HG03064 (cell line): ENCODE measurements around the gene TRMT61B.

Experiments used
- ATAC-seq: cut with Tn5 transposase; IDR thresholded peaks from one replicate; pipeline ENCODE4 v1.9.1; 2021; ENCODE audit warnings: low read depth; ENCODE audit not compliant: unreplicated experiment

Gene TRMT61B

DNA sequence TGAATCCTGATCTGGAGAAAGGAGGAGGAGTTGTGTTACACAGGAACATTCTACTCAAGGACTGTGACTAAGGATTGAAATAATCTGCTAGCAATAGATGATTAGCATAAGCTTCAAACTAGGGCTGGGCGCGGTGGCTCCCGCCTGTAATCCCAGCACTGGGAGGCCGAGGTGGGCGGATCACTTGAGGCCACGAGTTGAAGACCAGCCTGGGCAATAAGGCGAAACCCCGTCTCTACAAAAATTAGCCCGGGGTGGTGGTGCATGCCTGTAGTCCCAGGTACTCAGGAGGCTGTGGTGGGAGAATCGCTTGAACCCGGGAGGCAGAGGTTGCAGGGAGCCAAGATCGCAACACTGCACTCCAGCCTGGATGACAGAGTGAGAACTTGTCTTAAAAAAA, 1.5 kb downstream of the TRMT61B start:
- ATAC-seq = no peak

DNA sequence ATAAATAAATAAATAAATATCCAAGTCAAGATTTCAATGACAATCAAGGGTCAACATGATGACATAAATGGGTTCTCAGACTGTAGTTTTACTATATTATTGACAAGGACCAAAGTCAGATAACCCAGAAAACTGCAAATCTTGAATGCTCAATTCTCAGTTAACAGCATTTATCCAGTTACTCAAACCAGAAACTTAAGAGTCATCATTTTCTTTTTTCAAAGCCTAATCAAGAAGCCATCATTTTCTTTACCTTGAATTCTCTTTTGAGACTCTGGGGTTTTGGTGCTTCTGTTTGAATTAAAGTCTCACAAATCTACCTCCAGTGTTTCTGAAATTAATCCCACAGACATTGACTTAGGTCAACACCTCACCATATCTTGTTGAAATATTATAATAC, 14.1 kb downstream of the TRMT61B start:
- ATAC-seq = no peak

DNA sequence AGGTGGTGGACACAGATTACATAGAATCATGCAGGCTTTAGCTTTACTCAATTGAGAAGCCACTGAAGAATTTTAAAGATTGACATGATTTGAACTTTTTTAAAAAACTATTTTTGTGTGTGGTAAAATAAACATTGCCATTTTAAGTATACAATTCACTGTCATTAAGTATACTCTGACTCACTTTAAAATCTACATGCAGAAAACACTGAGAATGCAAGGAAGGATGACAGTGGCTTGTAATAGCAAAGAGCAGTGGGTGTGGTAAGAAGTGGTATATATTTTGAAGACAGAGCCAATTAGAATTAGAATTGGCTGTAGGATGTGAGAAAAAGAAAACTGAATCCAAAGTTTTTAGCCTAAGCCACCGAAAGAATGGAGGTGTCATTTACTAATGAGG, 14.9 kb downstream of the TRMT61B start:
- ATAC-seq = no peak

DNA sequence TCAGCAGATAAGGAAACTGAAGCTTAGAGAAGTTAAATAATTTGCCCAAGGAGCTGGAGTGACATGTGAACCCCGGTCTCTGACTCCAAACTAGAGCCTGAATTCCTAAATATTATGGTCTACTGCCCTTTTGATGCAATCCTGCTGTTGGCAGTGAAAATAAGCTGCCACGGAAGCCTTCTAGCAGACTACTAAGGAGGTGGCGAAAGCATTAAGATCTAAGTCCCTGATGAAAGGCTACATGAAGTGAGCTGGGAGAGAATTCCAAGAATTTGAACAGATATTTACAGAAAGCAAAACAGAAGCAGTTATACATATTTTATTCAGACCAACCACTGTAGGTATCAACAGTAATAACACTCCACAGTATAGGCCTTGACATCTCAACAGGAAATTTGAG, 28.1 kb downstream of the TRMT61B start:
- no peak for ATAC-seq

DNA sequence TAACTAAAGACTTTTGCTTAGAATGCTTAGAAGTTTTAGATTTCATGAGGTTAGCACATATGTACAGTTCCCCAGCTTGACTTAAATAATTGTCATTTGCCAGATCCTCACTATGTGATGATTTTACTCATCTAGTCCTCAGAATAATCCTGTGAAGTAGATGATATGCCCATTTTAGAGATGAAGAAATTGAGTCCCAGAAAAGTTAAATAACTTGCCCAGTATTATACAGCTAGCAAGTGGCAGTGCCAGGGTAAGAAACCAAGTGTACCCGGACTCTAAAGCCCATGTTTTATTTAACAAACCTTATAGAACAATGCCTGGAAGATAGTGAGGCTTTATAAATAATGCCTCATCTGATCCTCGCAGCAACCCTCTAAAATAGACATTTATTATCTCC, 31.1 kb downstream of the TRMT61B start:
- no peak for ATAC-seq

DNA sequence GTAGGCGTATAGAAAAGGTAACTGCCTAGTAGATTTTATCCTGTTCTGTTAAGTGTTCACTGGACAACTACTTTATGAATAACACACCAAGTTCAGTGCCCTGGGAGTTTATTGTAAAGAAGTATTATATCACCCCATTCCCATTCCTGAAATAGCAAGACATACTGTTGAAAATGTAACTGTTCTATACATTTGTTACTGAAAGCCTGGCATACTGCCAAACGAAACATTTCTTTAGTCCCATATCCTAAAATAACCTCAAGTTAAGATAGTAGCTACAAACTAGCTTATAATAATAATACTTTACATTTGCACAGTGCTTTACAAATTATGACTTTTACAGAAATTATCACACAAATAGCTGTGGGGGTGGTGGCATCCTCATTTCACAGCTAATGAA, 34.3 kb downstream of the TRMT61B start:
- no peak for ATAC-seq

DNA sequence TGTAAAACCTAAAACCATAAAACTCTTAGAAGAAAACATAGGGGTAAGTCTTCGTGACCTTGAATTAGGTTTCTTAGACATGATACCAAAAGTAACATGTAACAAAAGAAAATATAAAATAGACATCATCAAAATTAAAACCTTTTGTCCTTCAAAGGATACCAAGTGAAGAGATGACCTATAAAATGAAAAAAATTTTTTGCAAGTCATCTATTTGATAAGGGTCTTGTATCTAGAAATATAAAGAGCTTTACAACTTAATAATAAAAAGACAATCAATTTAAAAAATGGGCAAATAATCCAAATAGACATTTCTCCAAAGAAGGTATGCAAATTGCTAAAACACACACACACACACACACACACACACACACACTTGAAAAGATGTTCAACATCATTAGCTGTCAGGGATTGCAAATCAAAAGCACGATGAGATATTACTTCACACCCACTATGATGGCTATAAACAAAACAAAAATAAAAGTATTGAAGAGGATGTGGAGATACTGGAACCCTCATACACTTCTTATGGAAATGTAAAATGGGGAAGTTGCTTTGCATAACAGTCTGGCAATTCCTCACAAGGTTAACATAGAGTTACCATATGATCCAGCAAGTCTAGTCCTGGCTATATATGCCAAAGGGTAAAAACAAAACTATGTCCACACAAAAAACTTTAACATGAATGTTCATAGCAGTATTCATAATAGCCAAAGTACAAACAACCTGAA, 36.2 kb downstream of the TRMT61B start:
- no peak for ATAC-seq

DNA sequence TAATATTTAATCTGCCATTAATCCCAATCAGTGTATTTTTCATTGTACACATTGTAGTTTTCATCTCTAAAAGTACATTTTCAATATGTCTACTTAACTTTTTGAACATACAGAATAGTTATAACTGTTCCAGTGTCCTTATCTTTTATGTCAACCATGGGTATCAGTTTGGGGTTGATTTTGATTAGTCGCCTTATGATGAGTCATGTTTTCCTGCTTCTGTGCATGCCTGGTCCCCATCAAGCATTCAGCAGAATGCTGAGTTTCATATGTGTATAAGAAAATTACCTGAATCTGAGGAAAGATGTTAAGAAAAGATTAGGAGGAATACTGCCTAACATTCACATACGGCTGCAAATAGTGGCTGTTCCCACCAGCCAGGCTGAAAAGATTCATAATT, 41.7 kb downstream of the TRMT61B start:
- ATAC-seq = no peak

DNA sequence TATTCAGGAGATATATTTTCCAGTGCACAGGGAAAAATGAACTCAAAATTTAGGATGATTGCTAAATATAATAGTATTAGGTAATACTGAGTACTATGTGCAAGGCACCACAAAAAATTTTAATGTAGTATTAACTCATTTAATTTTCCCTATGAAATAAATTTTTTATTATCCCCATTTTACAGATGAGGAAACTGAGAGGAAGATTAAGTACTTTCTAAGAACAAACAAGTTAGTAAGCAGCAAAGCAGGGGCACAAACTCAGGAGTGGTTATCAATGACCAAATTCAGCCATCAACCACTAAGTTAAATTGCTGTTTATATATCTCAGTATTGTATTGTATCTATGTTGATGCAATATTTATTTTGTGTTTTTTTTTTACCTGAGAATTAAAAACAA, 45.2 kb downstream of the TRMT61B start:
- ATAC-seq = no peak

DNA sequence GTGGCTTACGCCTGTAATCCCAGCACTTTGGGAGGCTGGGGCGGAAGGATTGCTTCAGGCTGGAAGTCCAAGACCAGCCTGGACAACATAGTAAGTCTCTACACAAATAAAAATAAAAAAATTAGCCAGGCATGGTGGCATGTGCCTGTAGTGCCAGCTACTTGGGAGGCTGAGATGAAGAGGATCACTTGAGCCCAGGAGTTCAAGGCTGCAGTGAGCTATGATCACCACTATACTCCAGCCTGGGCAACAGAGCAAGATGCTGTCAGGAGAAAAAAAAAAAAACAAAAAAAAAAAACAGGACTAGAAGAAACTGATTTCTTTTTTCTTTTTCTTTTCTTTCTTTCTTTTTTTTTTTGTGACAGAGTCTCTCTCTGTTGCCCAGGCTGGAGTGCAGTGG, 45.9 kb downstream of the TRMT61B start:
- no peak for ATAC-seq

DNA sequence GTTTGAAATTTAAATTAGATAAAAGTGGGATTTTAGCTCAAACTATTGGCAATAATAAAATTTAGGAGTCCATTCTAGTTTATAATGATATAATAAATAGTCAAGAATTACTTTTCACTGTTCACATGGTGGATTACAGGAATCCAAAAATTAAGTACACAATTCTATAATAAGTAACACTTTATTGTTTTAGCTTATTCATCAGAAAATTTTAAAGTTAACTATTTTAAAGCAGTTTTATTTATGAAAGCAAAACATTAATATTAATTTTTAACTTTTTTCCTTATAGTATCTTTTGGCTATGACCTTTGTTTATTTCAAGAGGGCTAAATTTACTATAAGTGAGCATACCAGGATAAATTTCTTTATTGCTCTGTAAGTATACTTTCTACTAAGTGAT, 48.1 kb downstream of the TRMT61B start:
- ATAC-seq = no peak

DNA sequence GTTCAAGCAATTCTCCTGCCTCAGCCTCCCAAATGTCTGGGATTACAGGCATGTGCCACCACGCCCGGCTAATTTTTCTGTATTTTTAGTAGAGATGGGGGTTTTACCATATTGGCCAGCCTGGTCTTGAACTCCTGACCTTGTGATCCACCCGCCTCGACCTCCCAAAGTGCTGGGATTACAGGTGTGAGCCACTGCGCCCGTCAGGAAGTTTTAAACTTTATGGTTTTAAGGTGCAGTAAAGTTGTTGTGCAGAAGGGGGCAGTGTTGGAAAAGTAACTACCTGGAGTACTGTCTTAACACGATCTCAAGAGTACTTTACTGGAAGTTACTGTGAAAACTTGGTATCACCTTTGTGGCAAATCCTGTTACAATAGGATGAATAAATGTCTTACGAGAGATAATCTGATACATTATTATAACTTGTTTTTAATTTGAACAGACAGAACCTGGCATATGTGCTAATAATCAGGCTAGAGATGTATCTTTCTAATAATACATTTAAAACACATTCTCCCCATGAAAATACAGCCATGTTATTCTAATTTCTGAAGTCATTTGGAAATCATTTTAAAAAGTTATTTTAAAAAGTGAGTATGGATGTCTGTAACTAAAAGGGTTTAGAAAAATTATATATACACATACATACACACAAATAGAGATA, 48.7 kb downstream of the TRMT61B start:
- no peak for ATAC-seq

DNA sequence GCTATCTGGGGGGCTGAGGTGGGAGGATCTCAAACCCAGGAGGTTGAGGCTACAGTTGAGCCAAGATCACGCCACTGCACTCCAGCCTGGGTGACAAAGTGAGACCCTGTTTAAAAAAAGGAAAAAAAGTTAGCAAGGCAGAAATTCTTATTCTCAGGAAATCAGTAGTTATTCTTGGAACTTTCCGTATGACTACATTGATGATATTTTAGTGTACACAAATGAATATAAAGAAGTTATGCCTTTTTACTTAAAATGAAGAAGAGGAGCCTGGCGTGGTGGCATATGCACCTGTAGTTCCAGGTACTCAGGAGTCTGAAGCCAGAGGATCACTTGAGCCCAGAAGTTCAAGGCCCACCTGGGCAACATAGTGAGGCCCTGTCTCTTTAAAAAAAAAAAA, 52.1 kb downstream of the TRMT61B start:
- no peak for ATAC-seq

DNA sequence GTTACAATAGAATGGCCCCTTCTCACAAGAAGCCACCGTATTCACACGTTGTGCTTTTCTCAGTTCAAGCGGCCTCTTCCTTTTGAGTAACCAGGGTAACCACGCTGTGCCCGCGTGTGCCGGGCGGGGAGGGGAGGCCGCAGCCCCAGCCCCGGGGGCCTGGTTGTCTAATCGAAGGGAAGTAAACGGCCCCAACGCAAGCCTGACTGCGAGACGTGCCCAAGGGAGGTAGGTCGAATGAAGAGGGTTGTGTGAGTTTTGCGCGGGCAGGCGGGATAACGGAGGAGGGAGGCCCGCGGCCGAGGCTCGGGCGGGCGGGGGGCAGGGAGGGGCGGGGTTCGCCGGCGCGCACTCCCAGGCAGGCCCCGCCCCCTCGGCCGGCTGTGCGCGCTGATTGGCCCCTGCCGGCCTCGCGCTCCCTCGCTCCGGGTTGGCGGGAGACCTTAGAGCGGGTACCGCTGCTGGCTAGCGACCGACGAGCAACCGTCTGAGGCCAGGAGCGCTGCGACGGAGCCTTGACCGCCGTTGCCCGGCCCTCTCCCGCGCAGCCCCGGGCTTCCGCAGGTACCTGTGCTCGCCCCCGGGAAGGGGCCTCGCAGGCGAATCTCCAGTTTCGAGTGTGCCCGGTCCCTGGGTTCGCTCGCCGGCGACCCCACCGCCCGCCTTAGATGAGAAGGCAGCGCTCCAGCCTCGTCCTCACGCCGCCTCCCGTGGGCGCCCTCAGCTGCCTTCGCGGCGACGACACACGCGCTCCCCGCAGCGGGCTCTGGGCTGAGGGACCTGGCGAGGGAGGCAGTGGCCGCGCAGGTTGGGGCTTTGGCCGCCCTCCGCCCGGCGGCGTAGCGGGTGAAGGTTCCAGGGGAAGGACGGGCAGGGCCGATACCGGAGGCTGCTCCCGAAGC, 59.5 kb downstream of the TRMT61B start, which contains the start of gene SPDYA:
TSS of gene SPDYA (plus strand) at position 451 of the 902 bp plus-strand sequence. CDS start 5,181 bp downstream, outside the sequence.
- ATAC-seq = peak; percentile 78

DNA sequence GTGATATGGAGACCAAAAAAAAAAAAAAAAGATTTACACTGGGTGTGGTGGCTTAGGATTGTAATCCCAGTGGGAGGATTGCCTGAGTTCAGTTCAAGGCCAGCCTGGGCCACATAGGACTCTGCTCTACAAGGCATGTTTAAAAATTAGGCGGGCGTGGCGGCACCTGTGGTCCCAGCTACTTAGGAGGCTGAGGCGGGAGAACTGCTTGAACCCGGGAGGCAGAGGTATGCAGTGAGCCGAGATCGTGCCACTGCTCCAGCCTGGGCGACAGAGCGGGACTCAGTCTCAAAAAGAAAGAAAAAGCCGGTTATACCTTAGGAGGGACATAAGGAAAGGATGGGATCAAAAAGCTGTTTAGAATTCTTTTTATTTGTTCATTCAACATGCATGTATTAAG, 60.2 kb downstream of the TRMT61B start:
- ATAC-seq = no peak

DNA sequence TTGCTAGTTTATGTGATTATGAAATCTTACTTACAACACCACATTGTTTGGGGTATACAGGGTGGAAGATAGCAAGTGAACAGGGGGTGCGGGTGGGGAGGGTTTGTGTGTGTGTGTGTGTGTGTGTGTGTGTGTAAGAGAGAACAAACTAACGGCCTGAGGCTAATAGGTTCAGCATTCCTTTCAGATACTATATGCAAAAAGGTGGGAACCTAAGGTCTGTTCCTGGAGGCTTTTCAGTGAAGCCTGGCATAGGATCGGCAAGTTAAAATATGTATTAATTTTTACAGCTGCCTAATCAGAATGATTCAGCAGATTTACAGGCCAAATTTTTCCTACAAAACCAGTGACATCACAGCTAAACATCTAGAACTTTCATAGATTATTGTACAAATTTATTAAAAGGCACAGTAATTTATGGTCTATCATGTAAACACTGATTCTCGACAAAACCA, 67.1 kb downstream of the TRMT61B start:
- no peak for ATAC-seq

DNA sequence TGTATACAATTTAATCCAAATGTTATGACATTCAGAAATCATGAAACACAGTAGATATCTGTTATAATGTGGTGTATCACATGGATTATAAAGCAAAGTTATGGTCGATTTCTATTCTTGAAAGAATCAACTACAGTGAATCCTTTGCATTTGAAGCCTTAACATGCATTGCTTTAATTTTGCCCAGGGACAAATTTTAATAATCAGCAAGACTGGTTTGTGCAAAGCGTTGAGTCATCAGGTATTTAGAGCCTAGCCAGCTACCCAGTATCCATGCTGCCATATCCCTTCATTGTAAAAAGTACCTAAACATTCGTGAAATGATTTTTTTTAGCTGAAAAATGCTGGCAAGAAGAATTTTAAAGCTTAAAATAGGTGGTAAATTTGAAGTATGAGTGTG, 68.4 kb downstream of the TRMT61B start:
- ATAC-seq = no peak
